Heart left ventricle (tissue), 16 donors: ENCODE results near the gene CD200R1. TPM values are rescaled to one million over a fixed set of nuclear protein-coding genes. Genes with fewer than 3 reads are reported as not detected.

Source experiments
- ATAC-seq, 4 donors: fragments of 200-7000 bp; cut with Tn5 transposase; one replicate each; pipeline ENCODE4 v1.9.1; 2020 to 2022; ENCODE audit warnings: moderate library complexity in 4 of 4, mild to moderate bottlenecking in 3 of 4, moderate number of reproducible peaks in 1 of 4
- DNase-seq, 5 donors: peaks; one replicate each; pipeline ENCODE4 v3.0.0-alpha.2; 2020
- H3K27ac ChIP-seq, 12 donors: fragments of 200-600 bp; sonication (generic) in 4 of 12; one replicate each; pipeline versions ENCODE4 v1.5.0 to v1.8.0; 2016 to 2022; ENCODE audit warnings: mild to moderate bottlenecking in 2 of 12
- H3K27me3 ChIP-seq, 9 donors: fragments of 200-600 bp; sonication (generic) in 2 of 9; one replicate each; pipeline versions ENCODE4 v1.5.1 to v1.8.0; 2016 to 2022; ENCODE audit warnings: mild to moderate bottlenecking in 3 of 9
- H3K36me3 ChIP-seq, 9 donors: fragments of 200-600 bp; sonication (generic) in 2 of 9; one replicate each; pipeline versions ENCODE4 v1.5.0 to v1.8.0; 2018 to 2022; ENCODE audit warnings: mild to moderate bottlenecking in 2 of 9
- H3K4me1 ChIP-seq, 12 donors: fragments of 200-600 bp; sonication (generic) in 4 of 12; one replicate each; pipeline versions ENCODE4 v1.5.0 to v1.8.0; 2016 to 2022; ENCODE audit warnings: mild to moderate bottlenecking in 3 of 12
- H3K4me3 ChIP-seq, 12 donors: fragments of 200-600 bp; sonication (generic) in 4 of 12; one replicate each; pipeline versions ENCODE4 v1.5.0 to v1.8.0; 2017 to 2022; ENCODE audit warnings: mild to moderate bottlenecking in 9 of 12, moderate library complexity in 4 of 12
- H3K9me3 ChIP-seq, 12 donors: fragments of 200-600 bp; sonication (generic) in 4 of 12; one replicate each; pipeline versions ENCODE4 v1.5.0 to v1.8.0; 2016 to 2022; ENCODE audit warnings: mild to moderate bottlenecking in 1 of 12
- POLR2A ChIP-seq, 2 donors: fragments of 450-650 bp; IDR thresholded peaks; one replicate each; pipeline ENCODE4 v1.6.1; 2017; ENCODE audit warnings: antibody characterized with exemption in 2 of 2, mild to moderate bottlenecking in 2 of 2, moderate library complexity in 2 of 2
- WGBS, 4 donors: extraction: QIAGEN DNeasy Blood & Tissue Kit in 2 of 4; methylation state at CpG; one replicate each; pipeline versions ENCODE4 v1.1.5 to v1.1.7; 2013 to 2018; 5-methylcytosine and 5-hydroxymethylcytosine counted together
- intact Hi-C, 10 donors: fragments of 100-400 bp; cut with DNase I; formaldehyde crosslinking; loops; one replicate each; pipeline versions ENCODE4 v1.11.1 to v1.14.2; 2022
- polyA plus RNA-seq, 2 donors: library from polyadenylated mRNA; stranded (reverse); fragments of 200-250 nt; gene quantifications; one replicate each; pipeline ENCODE4 v1.2.3, GENCODE V29; 2013
- total RNA-seq, 9 donors: library from RNA; depleted of rRNA in 2 of 9; stranded (reverse); fragments of >200 nt in 2 of 9; fragmentation: NEBNext Ultra II Directional in 3 of 9; extraction: Animal tissue kit (Norgen Biotek cat#: 25700) in 3 of 9; gene quantifications; one replicate each; pipeline versions ENCODE4 v1.1.0 to v1.2.4, GENCODE V29; 2016 to 2023
- TF ChIP-seq, protein P1 (sequence below), 12 donors: fragments of 200-600 bp; sonication (generic) in 4 of 12; IDR thresholded peaks; one replicate each; pipeline versions ENCODE4 v1.5.0 to v1.8.0; 2018 to 2022; ENCODE audit warnings: antibody characterized with exemption in 12 of 12, mild to moderate bottlenecking in 5 of 12
- donor health status: ischemic (EF 13 %, LVEDD 7.1; RV severe dilation, severe dysfunction).
- donor health status: healthy with polysubstance abuse.
- donor health status: DM: no; HTN: yes; CAD: no.
- donor health status: DM: no; HTN: no; CAD: no.
- donor health status: ischemic (EF 25% LVEDD 6.9; RV normal size, moderate dysfunction).
- donor health status: ischemic (EF 25% LVEDD 5.7; RV mildly dilated, moderate dysfunction).
- donor health status: healthy.
- donor health status: DM: yes; HTN: yes; CAD: no.
- donor health status: ischemic (EF 35%, LVEDD 5.7; RV mildly dilated, moderate dysfunction).
- donor health status: nonischemic (EF 11% LVEDD 7.7; RV severe dilation, severe dysfunction).
- donor health status: DM: yes; HTN: yes; CAD: no.
- donor health status: PGD.
- donor health status: ischemic (EF 29% LVEDD 5.4; RV normal size, mild dysfunction).
- donor health status: nonischemic (EF 23%, LVEDD 6.1; RV moderate dilation, normal function).

Gene CD200R1
- total and polyA plus RNA-seq, 11 donors, result 0.08 to 4.6 (median 0.69) TPM

DNA sequence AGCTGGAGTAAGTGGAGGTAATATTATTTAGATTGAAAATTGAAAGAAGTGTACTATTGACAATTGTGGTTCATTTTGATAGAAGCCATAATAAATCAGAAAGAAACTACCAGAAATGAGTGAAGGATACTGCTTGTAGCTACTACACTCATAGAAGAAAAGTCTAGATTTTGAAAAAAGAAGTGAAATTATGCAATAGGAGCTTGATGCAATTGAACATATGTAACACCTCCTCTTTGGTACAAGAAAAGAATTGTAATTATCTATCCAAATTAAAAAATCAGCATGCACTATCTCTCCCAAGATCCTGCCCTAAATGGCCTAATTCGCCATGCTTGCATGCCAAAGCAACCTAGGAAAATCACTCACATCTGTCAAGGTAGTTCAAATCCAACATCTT, 77.1 kb downstream of the CD200R1 start:
- Histone ChIP-seq H3K27me3 (no peaks in the 10 kb centered on the region), H3K9me3 (peaks cover 0 to 5% (median 0%) of the 10 kb centered on the region in 12 donors), H3K27ac (no peak overlapping the region), H3K36me3 (no peaks in the 10 kb centered on the region), H3K4me1 (no peaks in the 10 kb centered on the region), H3K4me3 (no peak overlapping the region)
- 85 to 90% (median 87%) methylated on average over 1 of the region's 1 CpG for WGBS, 4 donors
- no peak for ATAC-seq
- intact Hi-C loops, result no loop called here
- TF ChIP-seq, protein P1, sequence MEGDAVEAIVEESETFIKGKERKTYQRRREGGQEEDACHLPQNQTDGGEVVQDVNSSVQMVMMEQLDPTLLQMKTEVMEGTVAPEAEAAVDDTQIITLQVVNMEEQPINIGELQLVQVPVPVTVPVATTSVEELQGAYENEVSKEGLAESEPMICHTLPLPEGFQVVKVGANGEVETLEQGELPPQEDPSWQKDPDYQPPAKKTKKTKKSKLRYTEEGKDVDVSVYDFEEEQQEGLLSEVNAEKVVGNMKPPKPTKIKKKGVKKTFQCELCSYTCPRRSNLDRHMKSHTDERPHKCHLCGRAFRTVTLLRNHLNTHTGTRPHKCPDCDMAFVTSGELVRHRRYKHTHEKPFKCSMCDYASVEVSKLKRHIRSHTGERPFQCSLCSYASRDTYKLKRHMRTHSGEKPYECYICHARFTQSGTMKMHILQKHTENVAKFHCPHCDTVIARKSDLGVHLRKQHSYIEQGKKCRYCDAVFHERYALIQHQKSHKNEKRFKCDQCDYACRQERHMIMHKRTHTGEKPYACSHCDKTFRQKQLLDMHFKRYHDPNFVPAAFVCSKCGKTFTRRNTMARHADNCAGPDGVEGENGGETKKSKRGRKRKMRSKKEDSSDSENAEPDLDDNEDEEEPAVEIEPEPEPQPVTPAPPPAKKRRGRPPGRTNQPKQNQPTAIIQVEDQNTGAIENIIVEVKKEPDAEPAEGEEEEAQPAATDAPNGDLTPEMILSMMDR (IDR thresholded peaks at IDR 0.05), result no peak
- no peak for TF ChIP-seq POLR2A (IDR thresholded peaks at IDR 0.05)
- DNase-seq, result no peak

- DNase-seq (no peak), ATAC-seq (no peak)
- Histone ChIP-seq H3K36me3 (no peaks in the 10 kb centered on the region), H3K4me3 (no peak overlapping the region), H3K27me3 (peaks cover 0 to 3% (median 0%) of the 10 kb centered on the region in 9 donors), H3K27ac (no peak overlapping the region), H3K9me3 (peaks cover 0 to 4% (median 0%) of the 10 kb centered on the region in 12 donors), H3K4me1 (no peaks in the 10 kb centered on the region)
- intact Hi-C loops, result no loop called here
- 64 to 82% (median 74%) methylated on average over 5 of the region's 5 CpGs for WGBS, 4 donors
- TF ChIP-seq POLR2A (IDR thresholded peaks at IDR 0.05), result no peak
- TF ChIP-seq, protein P1 (IDR thresholded peaks at IDR 0.05), result no peak
These were observed 80.6 kb downstream of the CD200R1 start for GRCh38 chr3:112894258-112894657.

DNA sequence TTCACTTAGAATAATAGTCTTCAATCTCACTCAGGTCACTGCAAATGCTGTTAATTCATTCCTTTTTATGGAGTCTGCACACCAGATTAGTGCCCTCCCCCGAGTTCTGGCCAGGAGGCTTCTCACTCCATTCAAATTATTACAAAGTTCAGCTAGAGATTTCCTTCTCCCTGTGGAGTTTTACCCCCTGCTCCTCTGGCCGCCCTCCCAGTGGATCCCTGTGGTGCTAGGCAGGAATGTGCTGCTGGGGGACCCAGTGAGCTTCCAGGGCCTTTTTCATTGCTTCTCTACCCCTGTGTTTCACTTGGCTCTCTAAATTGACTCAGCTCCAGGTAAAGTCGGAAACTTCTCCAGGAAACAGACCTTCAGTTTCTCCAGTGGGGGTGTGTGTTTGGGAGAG, 85.5 kb downstream of the CD200R1 start:
- Histone ChIP-seq H3K4me1 (no peaks in the 10 kb centered on the region), H3K36me3 (no peaks in the 10 kb centered on the region), H3K27me3 (peaks cover 0 to 3% (median 0%) of the 10 kb centered on the region in 9 donors), H3K9me3 (peaks cover 0 to 4% (median 0%) of the 10 kb centered on the region in 12 donors), H3K4me3 (no peak overlapping the region), H3K27ac (no peak overlapping the region)
- ATAC-seq (no peak), DNase-seq (no peak)
- TF ChIP-seq POLR2A (IDR thresholded peaks at IDR 0.05), result no peak
- TF ChIP-seq, protein P1 (IDR thresholded peaks at IDR 0.05), result no peak
- 51 to 67% (median 54%) methylated on average over 3 of the region's 3 CpGs for WGBS, 4 donors
- intact Hi-C loops, result no loop called here

GRCh38 chr3:112888381-112889085, 86.4 kb downstream of the CD200R1 start:
- intact Hi-C loops, result no loop called here
- Histone ChIP-seq H3K4me1 (no peaks in the 10 kb centered on the region), H3K27me3 (peaks cover 0 to 3% (median 0%) of the 10 kb centered on the region in 9 donors), H3K36me3 (no peaks in the 10 kb centered on the region), H3K27ac (no peak overlapping the region), H3K4me3 (no peak overlapping the region), H3K9me3 (peaks cover 0 to 4% (median 0%) of the 10 kb centered on the region in 12 donors)
- no peak for DNase-seq
- ATAC-seq, result no peak
- 51 to 61% (median 58%) methylated on average over 2 of the region's 2 CpGs for WGBS, 4 donors
- TF ChIP-seq POLR2A (IDR thresholded peaks at IDR 0.05), result no peak
- TF ChIP-seq, protein P1 (IDR thresholded peaks at IDR 0.05), result no peak
